Prostate gland (tissue), 2 donors: Measurements from ENCODE around the gene SAMD3.

Source experiments
- CTCF ChIP-seq, 4 experiments: fragments of 200-600 bp in 2 of 4; fragments of 450-650 bp in 2 of 4; sonication (generic) in 2 of 4; IDR thresholded peaks; 1 replicate in 3 of 4; 2 replicates in 1 of 4; pipeline ENCODE4 v1.5.1; 2016 to 2019; ENCODE audit warnings: antibody characterized with exemption in 4 of 4, mild to moderate bottlenecking in 2 of 4, moderate library complexity in 2 of 4
- POLR2A ChIP-seq: fragments of 450-650 bp; IDR thresholded peaks from one replicate; pipeline ENCODE4 v1.6.1; 2016; ENCODE audit warnings: antibody characterized with exemption, mild to moderate bottlenecking
- POLR2AphosphoS5 ChIP-seq: sonication (generic); formaldehyde crosslinking; IDR thresholded peaks from one replicate; pipeline ENCODE4 v1.6.1; 2017; ENCODE audit warnings: antibody characterized with exemption

- TF ChIP-seq CTCF (IDR thresholded peaks at IDR 0.05) = no peak
- TF ChIP-seq POLR2A = no peak
- TF ChIP-seq POLR2AphosphoS5 = no peak
Observed at GRCh38 chr6:130239755-130240154, 17.0 kb upstream of the SAMD3 start.
